ENCODE data around the gene SERPINA3. TPM values are rescaled to one million over a fixed set of nuclear protein-coding genes. Genes with fewer than 3 reads are reported as not detected.

SERPINA3 gene
- total RNA-seq, 1 donor from 2014 or later = 33.9 TPM

- no peak for DNase-seq (ENCODE audit: low read depth)
- no peaks in the 10 kb centered on the region for H3K27me3 ChIP-seq (ENCODE audit: control insufficient read depth, insufficient read depth, low read length)
- TF ChIP-seq, protein P1, sequence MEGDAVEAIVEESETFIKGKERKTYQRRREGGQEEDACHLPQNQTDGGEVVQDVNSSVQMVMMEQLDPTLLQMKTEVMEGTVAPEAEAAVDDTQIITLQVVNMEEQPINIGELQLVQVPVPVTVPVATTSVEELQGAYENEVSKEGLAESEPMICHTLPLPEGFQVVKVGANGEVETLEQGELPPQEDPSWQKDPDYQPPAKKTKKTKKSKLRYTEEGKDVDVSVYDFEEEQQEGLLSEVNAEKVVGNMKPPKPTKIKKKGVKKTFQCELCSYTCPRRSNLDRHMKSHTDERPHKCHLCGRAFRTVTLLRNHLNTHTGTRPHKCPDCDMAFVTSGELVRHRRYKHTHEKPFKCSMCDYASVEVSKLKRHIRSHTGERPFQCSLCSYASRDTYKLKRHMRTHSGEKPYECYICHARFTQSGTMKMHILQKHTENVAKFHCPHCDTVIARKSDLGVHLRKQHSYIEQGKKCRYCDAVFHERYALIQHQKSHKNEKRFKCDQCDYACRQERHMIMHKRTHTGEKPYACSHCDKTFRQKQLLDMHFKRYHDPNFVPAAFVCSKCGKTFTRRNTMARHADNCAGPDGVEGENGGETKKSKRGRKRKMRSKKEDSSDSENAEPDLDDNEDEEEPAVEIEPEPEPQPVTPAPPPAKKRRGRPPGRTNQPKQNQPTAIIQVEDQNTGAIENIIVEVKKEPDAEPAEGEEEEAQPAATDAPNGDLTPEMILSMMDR (IDR thresholded peaks at IDR 0.05; ENCODE audit: insufficient read depth, low read length, poor library complexity, severe bottlenecking) = no peak
- H3K36me3 ChIP-seq (ENCODE audit: control insufficient read depth, insufficient read depth, low read length) = no peaks in the 10 kb centered on the region
- H3K4me3 ChIP-seq (ENCODE audit: low read depth, low read length) = no peak within 1 kb of the TSS
Measured at GRCh38 chr14:94581127-94581999, 30.8 kb upstream of the SERPINA3 start, which contains the start of gene SERPINA5. Gene SERPINA5, plus strand, starts transcription at chr14:94581426. Its CDS starts 5,937 bp downstream, at chr14:94587363.

GRCh38 chr14:94582199-94582750, 29.9 kb upstream of the SERPINA3 start:
- Histone ChIP-seq H3K27me3 (ENCODE audit: control insufficient read depth, insufficient read depth, low read length) (no peaks in the 10 kb centered on the region), H3K4me3 (ENCODE audit: low read depth, low read length) (no peak overlapping the region), H3K36me3 (ENCODE audit: control insufficient read depth, insufficient read depth, low read length) (no peaks in the 10 kb centered on the region)
- TF ChIP-seq, protein P1 (IDR thresholded peaks at IDR 0.05; ENCODE audit: insufficient read depth, low read length, poor library complexity, severe bottlenecking) = no peak
- no peak for DNase-seq (ENCODE audit: low read depth)

GRCh38 chr14:94582851-94583250, 29.3 kb upstream of the SERPINA3 start:
- Histone ChIP-seq H3K36me3 (ENCODE audit: control insufficient read depth, insufficient read depth, low read length) (no peaks in the 10 kb centered on the region), H3K27me3 (ENCODE audit: control insufficient read depth, insufficient read depth, low read length) (no peaks in the 10 kb centered on the region), H3K4me3 (ENCODE audit: low read depth, low read length) (no peak overlapping the region)
- no peak for DNase-seq (ENCODE audit: low read depth)
- TF ChIP-seq, protein P1 (IDR thresholded peaks at IDR 0.05; ENCODE audit: insufficient read depth, low read length, poor library complexity, severe bottlenecking) = no peak

DNA sequence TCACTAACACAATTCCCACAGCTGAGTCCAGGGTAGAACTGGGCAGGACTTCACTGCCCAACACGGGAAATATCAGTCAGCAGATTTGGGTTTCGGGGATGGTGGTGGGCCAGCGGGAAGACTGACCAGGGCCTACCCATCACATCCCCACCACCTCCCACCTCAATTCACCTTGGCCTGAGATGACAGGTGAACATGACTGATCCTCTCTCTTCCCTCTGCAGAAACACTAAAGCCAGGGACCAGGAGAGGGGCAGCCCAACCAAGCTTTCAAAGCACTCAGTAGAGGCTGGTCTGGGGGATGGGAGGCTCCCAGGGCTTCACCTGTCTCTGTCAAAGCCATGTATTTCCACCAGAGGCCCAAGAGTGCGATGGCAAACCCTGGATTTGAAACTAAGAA, 28.6 kb upstream of the SERPINA3 start:
- Histone ChIP-seq H3K27me3 (ENCODE audit: control insufficient read depth, insufficient read depth, low read length) (no peaks in the 10 kb centered on the region), H3K4me3 (ENCODE audit: low read depth, low read length) (no peak overlapping the region), H3K36me3 (ENCODE audit: control insufficient read depth, insufficient read depth, low read length) (no peaks in the 10 kb centered on the region)
- TF ChIP-seq, protein P1 (IDR thresholded peaks at IDR 0.05; ENCODE audit: insufficient read depth, low read length, poor library complexity, severe bottlenecking) = no peak
- no peak for DNase-seq (ENCODE audit: low read depth)

GRCh38 chr14:94584591-94585280, 27.5 kb upstream of the SERPINA3 start:
- Histone ChIP-seq H3K36me3 (ENCODE audit: control insufficient read depth, insufficient read depth, low read length) (no peaks in the 10 kb centered on the region), H3K27me3 (ENCODE audit: control insufficient read depth, insufficient read depth, low read length) (no peaks in the 10 kb centered on the region), H3K4me3 (ENCODE audit: low read depth, low read length) (no peak overlapping the region)
- no peak for DNase-seq (ENCODE audit: low read depth)
- TF ChIP-seq, protein P1 (IDR thresholded peaks at IDR 0.05; ENCODE audit: insufficient read depth, low read length, poor library complexity, severe bottlenecking) = no peak
